Measurements from ENCODE around the gene GZMM. TPM values are rescaled to one million over a fixed set of nuclear protein-coding genes. Genes with fewer than 3 reads are reported as not detected.

The GZMM gene
- total and polyA plus RNA-seq, 5 donors from 2014 or later, result 38.3 to 124 (median 83.8) TPM

GRCh38 chr19:574658-575526 is 31.0 kb downstream of the GZMM start:
- Histone ChIP-seq H3K9me3 (ENCODE audit: control insufficient read depth in 2 of 2, low read length in 2 of 2) (no peaks in the 10 kb centered on the region), H3K4me3 (ENCODE audit: low read depth, low read length) (peak overlapping the region; percentile 7), H3K36me3 (ENCODE audit: control insufficient read depth, insufficient read depth, low read length) (no peaks in the 10 kb centered on the region), H3K4me1 (ENCODE audit: control insufficient read depth, insufficient read depth, low read length, poor library complexity, severe bottlenecking) (peaks cover 40% of the 10 kb centered on the region), H3K27me3 (ENCODE audit: control insufficient read depth, insufficient read depth, low read length) (no peaks in the 10 kb centered on the region), H3K27ac (ENCODE audit: insufficient read depth, low read length, poor library complexity, severe bottlenecking) (no peak overlapping the region)
- Mint-ChIP-seq H3K9me3 (peaks cover 0 to 2% (median 0%) of the 10 kb centered on the region in 7 donors), H3K36me3 (no peaks in the 10 kb centered on the region), H3K27me3 (peaks cover 7% of the 10 kb centered on the region), H3K27ac (peak overlapping the region in 1 of 3 donors; percentile 51), H3K4me3 (peak overlapping the region; percentile 63 to 91 (median 76)), H3K4me1 (peaks cover 0 to 47% (median 16%) of the 10 kb centered on the region in 4 donors)
- ATAC-seq (ENCODE audit: low read depth in 2 of 2), result no peak
- DNase-seq, result no peak

GRCh38 chr19:575527-576506 is 32.0 kb downstream of the GZMM start:
- H3K9me3 Mint-ChIP-seq, result peaks cover 0 to 2% (median 0%) of the 10 kb centered on the region in 7 donors
- H3K27me3 Mint-ChIP-seq, result peaks cover 4% of the 10 kb centered on the region
- no peaks in the 10 kb centered on the region for H3K9me3 ChIP-seq (ENCODE audit: control insufficient read depth in 2 of 2, low read length in 2 of 2)
- H3K4me3 Mint-ChIP-seq, result no peak overlapping the region
- H3K36me3 Mint-ChIP-seq, result no peaks in the 10 kb centered on the region
- H3K4me3 ChIP-seq (ENCODE audit: low read depth, low read length), result no peak overlapping the region
- ATAC-seq (ENCODE audit: low read depth in 2 of 2), result no peak
- no peak for DNase-seq
- no peaks in the 10 kb centered on the region for H3K36me3 ChIP-seq (ENCODE audit: control insufficient read depth, insufficient read depth, low read length)
- no peak overlapping the region for H3K27ac ChIP-seq (ENCODE audit: insufficient read depth, low read length, poor library complexity, severe bottlenecking)
- peaks cover 40% of the 10 kb centered on the region for H3K4me1 ChIP-seq (ENCODE audit: control insufficient read depth, insufficient read depth, low read length, poor library complexity, severe bottlenecking)
- H3K27me3 ChIP-seq (ENCODE audit: control insufficient read depth, insufficient read depth, low read length), result no peaks in the 10 kb centered on the region
- peaks cover 0 to 45% (median 13%) of the 10 kb centered on the region in 4 donors for H3K4me1 Mint-ChIP-seq
- no peak overlapping the region for H3K27ac Mint-ChIP-seq

GRCh38 chr19:576768-577438 is 33.0 kb downstream of the GZMM start:
- Histone ChIP-seq H3K4me1 (ENCODE audit: control insufficient read depth, insufficient read depth, low read length, poor library complexity, severe bottlenecking) (peaks cover 33% of the 10 kb centered on the region), H3K27me3 (ENCODE audit: control insufficient read depth, insufficient read depth, low read length) (no peaks in the 10 kb centered on the region), H3K9me3 (ENCODE audit: control insufficient read depth in 2 of 2, low read length in 2 of 2) (no peaks in the 10 kb centered on the region), H3K4me3 (ENCODE audit: low read depth, low read length) (no peak overlapping the region), H3K36me3 (ENCODE audit: control insufficient read depth, insufficient read depth, low read length) (peaks cover 7% of the 10 kb centered on the region), H3K27ac (ENCODE audit: insufficient read depth, low read length, poor library complexity, severe bottlenecking) (no peak overlapping the region)
- Mint-ChIP-seq H3K27me3 (no peaks in the 10 kb centered on the region), H3K4me3 (peak overlapping the region in 1 of 4 donors; percentile 47), H3K36me3 (no peaks in the 10 kb centered on the region), H3K9me3 (no peaks in the 10 kb centered on the region), H3K4me1 (peaks cover 0 to 38% (median 9%) of the 10 kb centered on the region in 4 donors), H3K27ac (peak overlapping the region in 1 of 3 donors; percentile 62)
- DNase-seq, result no peak
- ATAC-seq (ENCODE audit: low read depth in 2 of 2), result no peak

GRCh38 chr19:577439-578392 is 33.9 kb downstream of the GZMM start:
- DNase-seq, result no peak
- no peaks in the 10 kb centered on the region for H3K36me3 Mint-ChIP-seq
- Histone ChIP-seq H3K27me3 (ENCODE audit: control insufficient read depth, insufficient read depth, low read length) (no peaks in the 10 kb centered on the region), H3K9me3 (ENCODE audit: control insufficient read depth in 2 of 2, low read length in 2 of 2) (no peaks in the 10 kb centered on the region), H3K4me1 (ENCODE audit: control insufficient read depth, insufficient read depth, low read length, poor library complexity, severe bottlenecking) (peaks cover 31% of the 10 kb centered on the region), H3K36me3 (ENCODE audit: control insufficient read depth, insufficient read depth, low read length) (peaks cover 11% of the 10 kb centered on the region), H3K27ac (ENCODE audit: insufficient read depth, low read length, poor library complexity, severe bottlenecking) (no peak overlapping the region), H3K4me3 (ENCODE audit: low read depth, low read length) (no peak overlapping the region)
- H3K4me3 Mint-ChIP-seq, result peak overlapping the region in 1 of 4 donors; percentile 41
- no peaks in the 10 kb centered on the region for H3K9me3 Mint-ChIP-seq
- peaks cover 0 to 36% (median 9%) of the 10 kb centered on the region in 4 donors for H3K4me1 Mint-ChIP-seq
- peak overlapping the region in 1 of 3 donors; percentile 62 for H3K27ac Mint-ChIP-seq
- no peak for ATAC-seq (ENCODE audit: low read depth in 2 of 2)
- no peaks in the 10 kb centered on the region for H3K27me3 Mint-ChIP-seq

GRCh38 chr19:579111-579841 is 35.4 kb downstream of the GZMM start:
- no peak overlapping the region for H3K4me3 ChIP-seq (ENCODE audit: low read depth, low read length)
- peaks cover 15% of the 10 kb centered on the region for H3K36me3 ChIP-seq (ENCODE audit: control insufficient read depth, insufficient read depth, low read length)
- ATAC-seq (ENCODE audit: low read depth in 2 of 2) (no peak), DNase-seq (no peak)
- Mint-ChIP-seq H3K4me1 (peaks cover 0 to 27% (median 6%) of the 10 kb centered on the region in 4 donors), H3K4me3 (peak overlapping the region in 1 of 4 donors; percentile 41), H3K27me3 (no peaks in the 10 kb centered on the region), H3K27ac (no peak overlapping the region), H3K36me3 (no peaks in the 10 kb centered on the region), H3K9me3 (no peaks in the 10 kb centered on the region)
- H3K27ac ChIP-seq (ENCODE audit: insufficient read depth, low read length, poor library complexity, severe bottlenecking), result no peak overlapping the region
- peaks cover 20% of the 10 kb centered on the region for H3K4me1 ChIP-seq (ENCODE audit: control insufficient read depth, insufficient read depth, low read length, poor library complexity, severe bottlenecking)
- no peaks in the 10 kb centered on the region for H3K9me3 ChIP-seq (ENCODE audit: control insufficient read depth in 2 of 2, low read length in 2 of 2)
- no peaks in the 10 kb centered on the region for H3K27me3 ChIP-seq (ENCODE audit: control insufficient read depth, insufficient read depth, low read length)

GRCh38 chr19:579842-580155 is 35.9 kb downstream of the GZMM start:
- no peak for ATAC-seq (ENCODE audit: low read depth in 2 of 2)
- peaks cover 0 to 22% (median 3%) of the 10 kb centered on the region in 4 donors for H3K4me1 Mint-ChIP-seq

More at GRCh38 chr19:579842-580155, 35.9 kb downstream of the GZMM start:
- Histone ChIP-seq H3K4me1 (ENCODE audit: control insufficient read depth, insufficient read depth, low read length, poor library complexity, severe bottlenecking) (peaks cover 16% of the 10 kb centered on the region), H3K27me3 (ENCODE audit: control insufficient read depth, insufficient read depth, low read length) (no peaks in the 10 kb centered on the region), H3K9me3 (ENCODE audit: control insufficient read depth in 2 of 2, low read length in 2 of 2) (no peaks in the 10 kb centered on the region), H3K36me3 (ENCODE audit: control insufficient read depth, insufficient read depth, low read length) (peaks cover 15% of the 10 kb centered on the region), H3K27ac (ENCODE audit: insufficient read depth, low read length, poor library complexity, severe bottlenecking) (no peak overlapping the region), H3K4me3 (ENCODE audit: low read depth, low read length) (no peak overlapping the region)
- Mint-ChIP-seq H3K9me3 (no peaks in the 10 kb centered on the region), H3K4me3 (no peak overlapping the region), H3K27me3 (no peaks in the 10 kb centered on the region), H3K36me3 (no peaks in the 10 kb centered on the region), H3K27ac (peak overlapping the region in 1 of 3 donors; percentile 20)
- DNase-seq, result no peak

Data from CD4-positive, CD25-positive, alpha-beta regulatory T cell (primary cell).